MM.1S (cell line): Measurements from ENCODE around the gene BACH2.

Source experiments
- DNase-seq: peaks from one replicate; pipeline ENCODE4 v3.0.0-alpha.2; 2015
- H2AFZ ChIP-seq: fragments of 300-600 bp; sonication (generic); 2 replicates; pipeline ENCODE4 v1.6.0; 2016; ENCODE audit warnings: antibody characterized with exemption, low read length
- H3F3A ChIP-seq: fragments of 300-600 bp; sonication (generic); 2 replicates; pipeline ENCODE4 v1.6.1; 2016; ENCODE audit warnings: mild to moderate bottlenecking, antibody characterized with exemption, low read length, moderate library complexity, mixed read lengths; ENCODE audit not compliant: insufficient read depth
- H3K27ac ChIP-seq: fragments of 300-600 bp; sonication (generic); 2 replicates; pipeline ENCODE4 v1.5.1; 2016; ENCODE audit warnings: mild to moderate bottlenecking, low read length
- H3K27me3 ChIP-seq: fragments of 300-600 bp; sonication (generic); replicated peaks from 2 replicates; pipeline ENCODE4 v1.6.0; 2016; ENCODE audit warnings: low read length; ENCODE audit not compliant: insufficient read depth
- H3K36me3 ChIP-seq: fragments of 300-600 bp; sonication (generic); replicated peaks from 2 replicates; pipeline ENCODE4 v1.6.1; 2016; ENCODE audit warnings: mild to moderate bottlenecking, low read length, mixed read lengths; ENCODE audit not compliant: insufficient read depth
- H3K4me1 ChIP-seq: fragments of 300-600 bp; sonication (generic); 2 replicates; pipeline ENCODE4 v1.6.1; 2016; ENCODE audit warnings: low read length, mixed read lengths
- H3K4me2 ChIP-seq: fragments of 300-600 bp; sonication (generic); 2 replicates; pipeline ENCODE4 v1.6.0; 2016; ENCODE audit warnings: low read depth, low read length
- H3K4me3 ChIP-seq: fragments of 300-600 bp; sonication (generic); 2 replicates; pipeline ENCODE4 v1.5.1; 2016; ENCODE audit warnings: low read length, mixed read lengths
- H3K79me2 ChIP-seq: fragments of 300-600 bp; sonication (generic); 2 replicates; pipeline ENCODE4 v1.6.1; 2016; ENCODE audit warnings: mixed run types, low read length, mixed read lengths
- H3K9ac ChIP-seq: fragments of 300-600 bp; sonication (generic); 2 replicates; pipeline ENCODE4 v1.6.1; 2016; ENCODE audit warnings: low read length, mixed read lengths
- H3K9me2 ChIP-seq: fragments of 300-600 bp; sonication (generic); replicated peaks from 2 replicates; pipeline ENCODE4 v1.6.1; 2016; ENCODE audit warnings: mild to moderate bottlenecking, low read length, mixed read lengths; ENCODE audit not compliant: insufficient read depth
- H3K9me3 ChIP-seq: fragments of 300-600 bp; sonication (generic); replicated peaks from 2 replicates; pipeline ENCODE4 v1.6.1; 2016; ENCODE audit warnings: mild to moderate bottlenecking, low read length, mixed read lengths; ENCODE audit not compliant: insufficient read depth
- H4K20me1 ChIP-seq: fragments of 300-600 bp; sonication (generic); 2 replicates; pipeline ENCODE4 v1.6.1; 2016; ENCODE audit warnings: mild to moderate bottlenecking, low read length, moderate library complexity, mixed read lengths; ENCODE audit not compliant: insufficient read depth
- CTCF ChIP-seq: fragments of 300-600 bp; sonication (generic); IDR thresholded peaks from 2 replicates; pipeline ENCODE4 v1.5.1; 2016; ENCODE audit warnings: antibody characterized with exemption, low read length, mixed read lengths
- EZH2 ChIP-seq: fragments of 300-600 bp; sonication (generic); optimal IDR thresholded peaks from 2 replicates; pipeline ENCODE3; 2017; ENCODE audit warnings: low read depth, mild to moderate bottlenecking, antibody characterized with exemption, low read length, mixed read lengths
- EZH2phosphoT487 ChIP-seq: fragments of 300-600 bp; sonication (generic); IDR thresholded peaks from 2 replicates; pipeline ENCODE4 v1.6.1; 2018; ENCODE audit warnings: antibody characterized with exemption, low read length

BACH2 gene

GRCh38 chr6:90328004-90328403 lies 31.4 kb upstream of the BACH2 start:
- Histone ChIP-seq H3K79me2 (no peaks in the 10 kb centered on the region), H3K4me1 (no peaks in the 10 kb centered on the region), H3K9me3 (no peaks in the 10 kb centered on the region), H3K36me3 (no peaks in the 10 kb centered on the region), H3K27ac (no peak overlapping the region), H3K27me3 (no peaks in the 10 kb centered on the region), H3K4me3 (no peak overlapping the region), H4K20me1 (no peaks in the 10 kb centered on the region), H3K9me2 (no peaks in the 10 kb centered on the region), H2AFZ (no peak overlapping the region), H3F3A (no peaks in the 10 kb centered on the region), H3K4me2 (no peak overlapping the region), H3K9ac (no peak overlapping the region)
- no peak for TF ChIP-seq CTCF
- TF ChIP-seq EZH2: no peak
- no peak for TF ChIP-seq EZH2phosphoT487
- no peak for DNase-seq

DNA sequence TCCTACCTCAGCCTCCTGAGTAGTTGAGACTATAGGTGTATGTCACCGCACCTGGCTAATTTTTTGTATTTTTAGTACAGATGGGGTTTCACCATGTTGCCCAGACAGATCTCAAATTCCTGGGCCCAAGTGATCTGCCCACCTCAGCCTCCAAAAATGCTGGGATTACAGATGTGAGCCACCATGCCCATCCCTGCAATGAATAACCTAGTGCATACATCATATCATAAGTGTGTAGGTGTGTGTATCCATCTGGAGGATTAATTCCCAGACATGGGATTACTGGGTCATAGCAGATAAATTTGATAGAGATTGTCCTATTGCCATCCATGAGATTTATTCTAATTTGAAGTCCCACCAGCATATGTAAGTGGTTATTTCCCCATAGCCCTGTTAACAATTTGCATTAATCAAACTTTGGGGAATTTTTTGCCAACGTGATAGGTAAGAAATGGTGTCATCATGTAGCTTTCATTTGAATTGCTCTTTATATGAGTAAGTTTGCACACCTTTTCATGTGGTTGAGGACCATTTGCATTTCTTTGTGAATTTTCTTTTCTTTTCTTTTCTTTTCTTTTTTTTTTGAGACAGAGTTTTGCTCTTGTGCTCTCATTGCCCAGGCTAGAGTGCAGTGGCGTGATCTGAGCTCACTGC lies 29.9 kb upstream of the BACH2 start:
- no peak overlapping the region for H2AFZ ChIP-seq
- no peak overlapping the region for H3K9ac ChIP-seq
- H3K4me3 ChIP-seq: no peak overlapping the region
- no peak overlapping the region for H3K4me2 ChIP-seq
- no peaks in the 10 kb centered on the region for H3K79me2 ChIP-seq
- DNase-seq: no peak
- TF ChIP-seq CTCF (no peak), EZH2 (no peak)
- no peaks in the 10 kb centered on the region for H4K20me1 ChIP-seq
- H3K27me3 ChIP-seq: no peaks in the 10 kb centered on the region
- no peaks in the 10 kb centered on the region for H3K36me3 ChIP-seq
- no peaks in the 10 kb centered on the region for H3K9me2 ChIP-seq
- H3K4me1 ChIP-seq: no peaks in the 10 kb centered on the region
- H3K27ac ChIP-seq: no peak overlapping the region
- no peaks in the 10 kb centered on the region for H3K9me3 ChIP-seq
- no peaks in the 10 kb centered on the region for H3F3A ChIP-seq

- TF ChIP-seq EZH2phosphoT487 (no peak), EZH2 (no peak), CTCF (no peak)
- H4K20me1 ChIP-seq: no peaks in the 10 kb centered on the region
- H3K4me3 ChIP-seq: no peak overlapping the region
- no peaks in the 10 kb centered on the region for H3K9me2 ChIP-seq
- no peaks in the 10 kb centered on the region for H3K27me3 ChIP-seq
- H3K9me3 ChIP-seq: no peaks in the 10 kb centered on the region
- no peaks in the 10 kb centered on the region for H3K36me3 ChIP-seq
- H3K9ac ChIP-seq: no peak overlapping the region
- DNase-seq: no peak
- H3K27ac ChIP-seq: no peak overlapping the region
- no peak overlapping the region for H2AFZ ChIP-seq
- no peaks in the 10 kb centered on the region for H3F3A ChIP-seq
- H3K4me1 ChIP-seq: no peaks in the 10 kb centered on the region
- no peak overlapping the region for H3K4me2 ChIP-seq
- no peaks in the 10 kb centered on the region for H3K79me2 ChIP-seq
Measured at GRCh38 chr6:90323706-90324105, 27.1 kb upstream of the BACH2 start.
